Breast epithelium (tissue), 4 donors: ENCODE measurements around the gene ALG12. TPM values are rescaled to one million over a fixed set of nuclear protein-coding genes. Genes with fewer than 3 reads are reported as not detected.

Experiments
- DNase-seq, 2 donors: peaks; one replicate each; pipeline ENCODE4 v3.0.0-alpha.2; 2019; ENCODE audit warnings: low spot score in 2 of 2
- H3K27ac ChIP-seq, 2 donors: fragments of 200-600 bp; sonication (generic) in 1 of 2; one replicate each; pipeline ENCODE4 v1.5.1; 2016 to 2019; ENCODE audit warnings: mild to moderate bottlenecking in 1 of 2
- H3K27me3 ChIP-seq, 2 donors: fragments of 200-600 bp; sonication (generic) in 1 of 2; one replicate each; pipeline versions ENCODE4 v1.5.1 to v1.6.0; 2017 to 2019; ENCODE audit warnings: control low read depth in 1 of 2, mild to moderate bottlenecking in 1 of 2
- H3K36me3 ChIP-seq: fragments of 200-600 bp; one replicate; pipeline ENCODE4 v1.5.1; 2019
- H3K4me1 ChIP-seq, 2 donors: fragments of 200-600 bp; sonication (generic); one replicate each; pipeline ENCODE4 v1.5.1; 2016 to 2019; ENCODE audit warnings: control low read depth in 1 of 2
- H3K4me3 ChIP-seq, 3 donors: fragments of 200-600 bp; sonication (generic); 1 replicate in 2 of 3; 2 replicates in 1 of 3; pipeline ENCODE4 v1.5.1; 2016 to 2019; ENCODE audit warnings: mild to moderate bottlenecking in 3 of 3, moderate library complexity in 2 of 3
- H3K9me3 ChIP-seq, 2 donors: fragments of 200-600 bp; sonication (generic) in 1 of 2; one replicate each; pipeline ENCODE4 v1.5.1; 2016 to 2019; ENCODE audit warnings: control low read depth in 1 of 2
- POLR2A ChIP-seq: fragments of 450-650 bp; IDR thresholded peaks from one replicate; pipeline ENCODE4 v1.6.1; 2016; ENCODE audit warnings: antibody characterized with exemption, mild to moderate bottlenecking, moderate library complexity
- POLR2AphosphoS5 ChIP-seq, 3 donors: sonication (generic); formaldehyde crosslinking; IDR thresholded peaks; one replicate each; pipeline ENCODE4 v1.6.1; 2017; ENCODE audit warnings: antibody characterized with exemption in 3 of 3
- intact Hi-C: fragments of 100-400 bp; cut with DNase I; formaldehyde crosslinking; loops from one replicate; pipeline ENCODE4 v1.15.1; 2023; ENCODE audit warnings: low total_unique reads
- total RNA-seq, 3 donors: library from RNA; depleted of rRNA; stranded (reverse); fragments of >200 nt; gene quantifications; one replicate each; pipeline ENCODE4 v1.1.0, GENCODE V29; 2016
- TF ChIP-seq, protein P1 (sequence below), 3 donors: fragments of 450-650 bp; IDR thresholded peaks; one replicate each; pipeline ENCODE4 v1.5.1; 2016 to 2017; ENCODE audit warnings: antibody characterized with exemption in 3 of 3, mild to moderate bottlenecking in 3 of 3, moderate library complexity in 3 of 3

Gene ALG12
- total RNA-seq, 3 donors from 2014 or later: 16.6 to 22.4 (median 19.7) TPM

DNA sequence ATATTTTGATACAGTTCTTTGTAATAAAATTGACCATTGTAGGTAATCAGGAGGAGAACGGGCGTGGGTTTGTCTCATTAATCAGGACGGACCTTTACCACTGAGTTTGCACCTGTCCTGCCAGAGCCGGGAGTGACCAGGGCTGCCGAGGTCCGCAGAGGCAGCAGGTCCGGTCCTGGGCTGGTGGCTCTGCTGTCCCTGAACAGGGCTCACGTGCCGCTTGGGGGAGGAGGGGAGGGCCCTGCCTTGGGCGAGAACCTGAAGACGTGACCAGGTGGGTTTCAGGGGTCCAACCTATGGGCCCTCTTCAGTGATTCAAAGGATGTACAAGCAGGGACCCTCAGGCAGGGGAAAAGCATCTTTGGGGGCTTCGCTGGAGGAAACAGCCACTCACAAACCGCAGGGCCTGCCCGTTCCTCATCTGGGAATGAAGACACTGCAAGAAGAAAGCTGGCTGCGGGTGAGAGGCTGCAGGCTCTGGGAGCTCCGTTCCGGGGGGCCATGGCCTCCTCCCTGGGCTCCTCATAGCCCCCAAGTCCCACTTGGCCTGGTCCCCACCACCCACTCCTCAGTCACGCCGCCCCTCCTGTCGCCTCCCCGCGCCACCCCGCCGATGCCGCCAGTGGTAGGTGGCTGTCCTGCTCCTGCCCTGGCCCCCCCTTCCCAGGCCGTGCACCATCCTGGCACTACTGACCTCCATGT, 9.4 kb upstream of the ALG12 start:
- peaks cover 0 to 14% of the 10 kb centered on the region in 2 donors for H3K4me1 ChIP-seq
- no peaks in the 10 kb centered on the region for H3K9me3 ChIP-seq
- H3K36me3 ChIP-seq: no peaks in the 10 kb centered on the region
- intact Hi-C loops: loop anchor here (5.0 kb wide), 1 partner anchor 105 kb away; no protein-coding TSS in a partner anchor
- H3K4me3 ChIP-seq: no peak overlapping the region
- TF ChIP-seq, protein P1, sequence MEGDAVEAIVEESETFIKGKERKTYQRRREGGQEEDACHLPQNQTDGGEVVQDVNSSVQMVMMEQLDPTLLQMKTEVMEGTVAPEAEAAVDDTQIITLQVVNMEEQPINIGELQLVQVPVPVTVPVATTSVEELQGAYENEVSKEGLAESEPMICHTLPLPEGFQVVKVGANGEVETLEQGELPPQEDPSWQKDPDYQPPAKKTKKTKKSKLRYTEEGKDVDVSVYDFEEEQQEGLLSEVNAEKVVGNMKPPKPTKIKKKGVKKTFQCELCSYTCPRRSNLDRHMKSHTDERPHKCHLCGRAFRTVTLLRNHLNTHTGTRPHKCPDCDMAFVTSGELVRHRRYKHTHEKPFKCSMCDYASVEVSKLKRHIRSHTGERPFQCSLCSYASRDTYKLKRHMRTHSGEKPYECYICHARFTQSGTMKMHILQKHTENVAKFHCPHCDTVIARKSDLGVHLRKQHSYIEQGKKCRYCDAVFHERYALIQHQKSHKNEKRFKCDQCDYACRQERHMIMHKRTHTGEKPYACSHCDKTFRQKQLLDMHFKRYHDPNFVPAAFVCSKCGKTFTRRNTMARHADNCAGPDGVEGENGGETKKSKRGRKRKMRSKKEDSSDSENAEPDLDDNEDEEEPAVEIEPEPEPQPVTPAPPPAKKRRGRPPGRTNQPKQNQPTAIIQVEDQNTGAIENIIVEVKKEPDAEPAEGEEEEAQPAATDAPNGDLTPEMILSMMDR (IDR thresholded peaks at IDR 0.05): no peak
- TF ChIP-seq POLR2AphosphoS5 (IDR thresholded peaks at IDR 0.05) (no peak), POLR2A (no peak)
- H3K27me3 ChIP-seq: peaks cover 0 to 8% of the 10 kb centered on the region in 2 donors
- H3K27ac ChIP-seq: no peak overlapping the region
- DNase-seq: no peak

DNA sequence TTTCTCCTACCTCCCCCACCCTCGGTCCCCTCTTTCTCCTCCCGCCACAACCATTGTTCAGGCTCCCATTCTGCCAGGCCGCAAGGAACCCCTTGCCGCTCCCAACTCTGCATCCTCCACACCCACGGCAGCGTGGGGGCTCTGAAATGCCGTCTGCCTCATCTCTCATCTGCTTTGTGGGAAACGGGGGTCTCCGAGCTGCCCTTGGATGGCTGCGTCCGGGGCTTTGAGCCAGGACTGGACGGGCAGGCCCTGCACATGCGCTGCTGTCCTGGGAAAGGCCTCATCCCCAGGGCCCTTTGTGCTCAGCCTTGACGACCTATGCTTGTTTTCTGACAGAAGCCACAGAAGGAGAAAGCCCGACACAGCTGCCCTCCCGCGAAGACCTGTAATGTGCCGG, 8.7 kb upstream of the ALG12 start:
- Histone ChIP-seq H3K36me3 (no peaks in the 10 kb centered on the region), H3K9me3 (no peaks in the 10 kb centered on the region), H3K4me1 (peaks cover 0 to 14% of the 10 kb centered on the region in 2 donors), H3K27me3 (peaks cover 0 to 8% of the 10 kb centered on the region in 2 donors), H3K4me3 (no peak overlapping the region), H3K27ac (no peak overlapping the region)
- intact Hi-C loops: loop anchor here (5.0 kb wide), 1 partner anchor 105 kb away; no protein-coding TSS in a partner anchor
- DNase-seq: no peak
- TF ChIP-seq POLR2AphosphoS5 (IDR thresholded peaks at IDR 0.05) (no peak), POLR2A (no peak)
- TF ChIP-seq, protein P1 (IDR thresholded peaks at IDR 0.05): no peak

DNA sequence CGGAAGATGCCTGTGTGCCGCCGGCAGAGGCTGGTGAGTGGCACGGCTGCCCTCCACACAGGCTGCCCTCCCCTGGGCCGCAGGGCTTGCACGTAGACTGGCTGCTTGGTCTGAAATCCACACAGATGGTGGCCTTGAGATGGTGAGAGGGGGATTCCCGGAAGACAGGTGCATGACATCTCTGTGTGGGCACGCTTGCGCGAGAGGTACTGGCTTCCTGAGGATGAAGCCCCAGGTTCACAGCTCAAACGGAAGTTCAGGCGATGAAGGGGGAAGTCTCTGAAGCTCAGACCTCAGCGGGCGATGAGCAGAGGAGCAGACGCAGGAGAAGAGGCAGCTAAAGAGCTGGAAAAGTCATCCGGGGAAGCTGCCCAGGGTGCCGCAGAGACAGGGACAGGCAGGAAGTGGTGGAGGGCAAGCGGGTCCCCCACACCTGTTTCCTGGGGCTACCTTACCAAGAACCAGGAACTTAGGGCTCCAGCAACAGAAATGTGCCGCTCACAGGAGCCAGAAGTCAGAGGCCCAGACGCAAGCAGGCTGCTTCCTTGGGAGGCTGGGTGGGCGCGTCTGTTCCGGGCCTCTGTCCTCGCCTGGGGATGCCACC, 7.4 kb upstream of the ALG12 start:
- TF ChIP-seq POLR2AphosphoS5 (IDR thresholded peaks at IDR 0.05) (no peak), POLR2A (no peak)
- TF ChIP-seq, protein P1 (IDR thresholded peaks at IDR 0.05): no peak
- no peak overlapping the region for H3K4me3 ChIP-seq
- H3K27me3 ChIP-seq: peaks cover 0 to 8% of the 10 kb centered on the region in 2 donors
- DNase-seq: no peak
- no peaks in the 10 kb centered on the region for H3K36me3 ChIP-seq
- no peak overlapping the region for H3K27ac ChIP-seq
- no peaks in the 10 kb centered on the region for H3K9me3 ChIP-seq
- H3K4me1 ChIP-seq: peaks cover 0 to 7% of the 10 kb centered on the region in 2 donors
- intact Hi-C loops: loop anchor here (5.0 kb wide), 1 partner anchor 107 kb away; no protein-coding TSS in a partner anchor

DNA sequence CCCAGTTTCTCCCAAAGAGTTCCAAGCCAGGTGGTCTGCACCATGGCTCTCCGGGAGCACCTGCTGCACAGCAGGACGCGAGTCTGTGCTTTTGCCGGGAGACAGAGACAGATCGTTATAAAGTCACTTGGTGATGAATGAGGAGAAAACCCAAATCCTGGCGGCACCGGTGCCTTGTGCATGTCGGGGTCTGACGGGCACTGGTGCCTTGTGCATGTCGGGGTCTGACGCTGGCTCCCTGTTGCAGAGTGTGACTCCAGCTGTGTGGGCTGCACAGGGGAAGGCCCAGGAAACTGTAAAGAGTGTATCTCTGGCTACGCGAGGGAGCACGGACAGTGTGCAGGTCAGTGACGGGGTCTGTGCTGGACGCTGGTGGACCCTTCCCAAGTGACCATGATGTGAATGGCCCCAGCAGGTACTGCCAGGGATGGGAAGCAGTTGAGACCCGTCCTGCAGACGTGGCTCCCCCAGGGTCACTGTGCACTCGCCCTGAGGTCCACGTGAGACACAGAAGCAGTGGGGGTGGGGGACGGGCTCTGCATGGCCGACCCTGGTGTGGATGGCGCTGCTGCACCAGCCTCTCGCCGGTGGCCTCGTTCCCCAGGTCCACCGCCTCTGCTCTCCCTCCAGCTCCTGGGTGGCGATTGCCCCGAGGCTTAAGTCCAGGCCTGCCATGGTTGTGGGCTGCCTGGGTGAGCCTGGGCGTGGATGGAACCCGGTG, 6.0 kb upstream of the ALG12 start:
- intact Hi-C loops: no loop called here
- Histone ChIP-seq H3K27me3 (peaks cover 0 to 7% of the 10 kb centered on the region in 2 donors), H3K4me3 (no peak overlapping the region), H3K9me3 (no peaks in the 10 kb centered on the region), H3K27ac (no peak overlapping the region), H3K36me3 (no peaks in the 10 kb centered on the region), H3K4me1 (peaks cover under 1 to 1% of the 10 kb centered on the region in 2 donors)
- DNase-seq: no peak
- TF ChIP-seq POLR2AphosphoS5 (IDR thresholded peaks at IDR 0.05) (no peak), POLR2A (no peak)
- TF ChIP-seq, protein P1 (IDR thresholded peaks at IDR 0.05): no peak
